IMR-90 (cell line): ENCODE measurements around the gene SPON1. TPM values are rescaled to one million over a fixed set of nuclear protein-coding genes. Genes with fewer than 3 reads are reported as not detected.

Source experiments
- ATAC-seq: fragments of 200-7000 bp; cut with Tn5 transposase; 2 replicates; pipeline ENCODE4 v1.9.1; 2020; ENCODE audit warnings: low read depth, mild to moderate bottlenecking, moderate library complexity
- BruUV-seq: library from RNA; stranded (reverse); fragments of 400-500 nt; replicated peaks from 2 replicates; lab custom pipeline; 2021; lab: Mats Ljungman, UMichigan
- CTCF ChIA-PET: fragments of 300-600 bp; formaldehyde crosslinking; extraction: SDS; loops from one replicate; lab custom pipeline; 2021; ENCODE audit warnings: antibody characterized with exemption; lab: Yijun Ruan, JAX
- POLR2A ChIA-PET: fragments of 300-600 bp; sonication (Branson Sonifier 250); formaldehyde crosslinking; loops from one replicate; lab custom pipeline; 2022; ENCODE audit warnings: antibody characterized with exemption; ENCODE audit not compliant: unreplicated experiment; lab: Charles Lee
- DNase-seq: peaks from one replicate; pipeline ENCODE4 v3.0.0; 2013
- H2AFZ ChIP-seq: replicated peaks from 2 replicates; pipeline ENCODE3; 2013; ENCODE audit warnings: low read length, mild to moderate bottlenecking; ENCODE audit not compliant: poor library complexity
- H2AK5ac ChIP-seq: 2 replicates; pipeline ENCODE4 v1.6.1; 2013; ENCODE audit warnings: low read depth, low read length, inconsistent platforms
- H2AK9ac ChIP-seq: replicated peaks from 2 replicates; pipeline ENCODE3; 2013; ENCODE audit warnings: mild to moderate bottlenecking, low read depth, low read length, moderate library complexity; ENCODE audit not compliant: poor library complexity
- H2BK120ac ChIP-seq: 2 replicates; pipeline ENCODE4 v1.6.1; 2013; ENCODE audit warnings: low read depth, low read length, inconsistent platforms
- H2BK15ac ChIP-seq: 3 replicates; pipeline ENCODE4 v1.6.1; 2013; ENCODE audit warnings: low read depth, low read length, inconsistent platforms
- H2BK20ac ChIP-seq: 2 replicates; pipeline ENCODE4 v1.6.1; 2013; ENCODE audit warnings: low read depth, mild to moderate bottlenecking, inconsistent platforms, low read length, moderate library complexity
- H2BK5ac ChIP-seq: 2 replicates; pipeline ENCODE4 v1.6.1; 2013; ENCODE audit warnings: mild to moderate bottlenecking, low read depth, low read length, inconsistent platforms; ENCODE audit not compliant: poor library complexity, severe bottlenecking
- H3K14ac ChIP-seq: replicated peaks from 2 replicates; pipeline ENCODE4 v1.6.1; 2013; ENCODE audit warnings: low read depth, low read length, inconsistent platforms
- H3K18ac ChIP-seq: 2 replicates; pipeline ENCODE4 v1.6.1; 2013; ENCODE audit warnings: low read depth, low read length, control low read depth
- H3K23ac ChIP-seq: 2 replicates; pipeline ENCODE4 v1.6.1; 2013; ENCODE audit warnings: low read depth, low read length, inconsistent platforms
- H3K27ac ChIP-seq: 2 replicates; pipeline ENCODE4 v1.5.1; 2013; ENCODE audit warnings: mild to moderate bottlenecking, control low read depth, low read length; ENCODE audit not compliant: insufficient read depth
- H3K27me3 ChIP-seq: 2 replicates; pipeline ENCODE4 v1.6.1; 2013; ENCODE audit warnings: low read length; ENCODE audit not compliant: control insufficient read depth, insufficient read depth
- H3K36me3 ChIP-seq: 2 replicates; pipeline ENCODE4 v1.6.1; 2013; ENCODE audit warnings: low read length, mixed read lengths; ENCODE audit not compliant: control insufficient read depth, insufficient read depth
- H3K4ac ChIP-seq: 2 replicates; pipeline ENCODE4 v1.6.1; 2013; ENCODE audit warnings: low read depth, low read length, inconsistent platforms
- H3K4me1 ChIP-seq: 2 replicates; pipeline ENCODE4 v1.6.1; 2013; ENCODE audit warnings: low read length, mixed read lengths; ENCODE audit not compliant: control insufficient read depth, insufficient read depth
- H3K4me2 ChIP-seq: 2 replicates; pipeline ENCODE4 v1.6.1; 2013; ENCODE audit warnings: low read depth, mild to moderate bottlenecking, control low read depth, low read length, moderate library complexity
- H3K4me3 ChIP-seq: 2 replicates; pipeline ENCODE4 v1.5.1; 2013; ENCODE audit warnings: low read depth, mild to moderate bottlenecking, control low read depth, low read length, moderate library complexity; ENCODE audit not compliant: insufficient read depth
- H3K56ac ChIP-seq: 2 replicates; pipeline ENCODE4 v1.6.1; 2013; ENCODE audit warnings: low read length, inconsistent platforms; ENCODE audit not compliant: insufficient read depth; ENCODE audit errors: extremely low read depth
- H3K79me1 ChIP-seq, 2 experiments: 2 replicates each; pipeline ENCODE4 v1.6.1; 2013; ENCODE audit warnings: low read length in 2 of 2, inconsistent platforms in 1 of 2, low read depth in 1 of 2
- H3K9ac ChIP-seq: 2 replicates; pipeline ENCODE4 v1.6.1; 2013; ENCODE audit warnings: low read depth, low read length, control low read depth
- H3K9me1 ChIP-seq: 2 replicates; pipeline ENCODE4 v1.6.1; 2013; ENCODE audit warnings: low read length, inconsistent platforms; ENCODE audit not compliant: insufficient read depth
- H3K9me3 ChIP-seq: 2 replicates; pipeline ENCODE4 v1.6.1; 2013; ENCODE audit warnings: low read length; ENCODE audit not compliant: control insufficient read depth, insufficient read depth
- H4K20me1 ChIP-seq: 2 replicates; pipeline ENCODE4 v1.6.1; 2013; ENCODE audit warnings: low read length, inconsistent platforms; ENCODE audit not compliant: insufficient read depth
- H4K5ac ChIP-seq: 2 replicates; pipeline ENCODE4 v1.6.1; 2013; ENCODE audit warnings: mild to moderate bottlenecking, low read depth, low read length, control low read depth
- H4K8ac ChIP-seq, 2 experiments: 2 replicates each; pipeline ENCODE4 v1.6.1; 2013; ENCODE audit warnings: low read depth in 2 of 2, low read length in 2 of 2, control low read depth in 1 of 2, inconsistent platforms in 1 of 2
- H4K91ac ChIP-seq: 2 replicates; pipeline ENCODE4 v1.6.1; 2013; ENCODE audit warnings: low read depth, low read length, inconsistent platforms; ENCODE audit not compliant: insufficient read depth
- BHLHE40 ChIP-seq: fragments of 150-350 bp; IDR thresholded peaks from 2 replicates; pipeline ENCODE4 v1.6.1; 2016; ENCODE audit warnings: mild to moderate bottlenecking, low read depth, low read length
- CEBPB ChIP-seq: IDR thresholded peaks from 2 replicates; pipeline ENCODE4 v1.6.1; 2012; ENCODE audit warnings: low read depth, low read length, improper control_type of control experiment
- CHD1 ChIP-seq: IDR thresholded peaks from 2 replicates; pipeline ENCODE4 v1.6.1; 2012; ENCODE audit warnings: low read depth, low read length, improper control_type of control experiment
- CTCF ChIP-seq: conservative IDR thresholded peaks from 2 replicates; pipeline ENCODE4 v1.5.1; 2012; ENCODE audit warnings: mild to moderate bottlenecking, low read depth, low read length, improper control_type of control experiment
- ELK1 ChIP-seq: fragments of 150-350 bp; IDR thresholded peaks from 2 replicates; pipeline ENCODE4 v1.6.1; 2016; ENCODE audit warnings: low read depth, mild to moderate bottlenecking, low read length, moderate library complexity, borderline replicate concordance
- FOS ChIP-seq: fragments of 150-350 bp; IDR thresholded peaks from 2 replicates; pipeline ENCODE4 v1.6.1; 2016; ENCODE audit warnings: low read depth, low read length
- MAFK ChIP-seq: IDR thresholded peaks from 2 replicates; pipeline ENCODE4 v1.6.1; 2012; ENCODE audit warnings: low read depth, low read length, improper control_type of control experiment
- MAZ ChIP-seq: IDR thresholded peaks from 2 replicates; pipeline ENCODE4 v1.6.1; 2012; ENCODE audit warnings: low read depth, mild to moderate bottlenecking, low read length, improper control_type of control experiment, moderate library complexity, borderline replicate concordance
- MXI1 ChIP-seq: IDR thresholded peaks from 2 replicates; pipeline ENCODE4 v1.6.1; 2012; ENCODE audit warnings: low read depth, mild to moderate bottlenecking, low read length, moderate library complexity, borderline replicate concordance
- NFE2L2 ChIP-seq: fragments of 150-350 bp; IDR thresholded peaks from 2 replicates; pipeline ENCODE4 v1.6.1; 2016; ENCODE audit warnings: low read depth, mild to moderate bottlenecking, low read length
- POLR2A ChIP-seq: IDR thresholded peaks from 2 replicates; pipeline ENCODE4 v1.6.1; 2012; ENCODE audit warnings: mild to moderate bottlenecking, low read depth, low read length
- RAD21 ChIP-seq: IDR thresholded peaks from 2 replicates; pipeline ENCODE4 v1.6.1; 2012; ENCODE audit warnings: low read length, improper control_type of control experiment
- RCOR1 ChIP-seq: IDR thresholded peaks from 2 replicates; pipeline ENCODE4 v1.6.1; 2012; ENCODE audit warnings: mild to moderate bottlenecking, low read length, improper control_type of control experiment; ENCODE audit not compliant: insufficient replicate concordance
- RFX5 ChIP-seq: IDR thresholded peaks from 2 replicates; pipeline ENCODE4 v1.8.0; 2012; ENCODE audit warnings: low read depth, mild to moderate bottlenecking, low read length, moderate library complexity
- SMC3 ChIP-seq: fragments of 150-350 bp; IDR thresholded peaks from 2 replicates; pipeline ENCODE4 v1.6.1; 2016; ENCODE audit warnings: low read depth, mild to moderate bottlenecking, antibody characterized with exemption, low read length, moderate library complexity
- USF2 ChIP-seq: fragments of 150-350 bp; IDR thresholded peaks from 2 replicates; pipeline ENCODE4 v1.6.1; 2017; ENCODE audit warnings: mild to moderate bottlenecking, antibody characterized with exemption, low read length, low read depth
- WGBS, 2 experiments: methylation state at CpG; one replicate each; pipeline versions ENCODE4 v1.1.5 to v1.1.7; 2013; ENCODE audit warnings: missing lambda C conversion rate in 2 of 2; ENCODE audit not compliant: insufficient read length in 1 of 2; ENCODE audit errors: extremely low coverage in 2 of 2; 5-methylcytosine and 5-hydroxymethylcytosine counted together
- dilution Hi-C: fragments of 300-500 bp; cut with HindIII; formaldehyde crosslinking; loops from one replicate; pipeline ENCODE4 v1.14.3; 2018; ENCODE audit warnings: low sequenced_read_pairs; ENCODE audit not compliant: unreplicated experiment
- in situ Hi-C: fragments of 300-500 bp; cut with MboI; formaldehyde crosslinking; loops from 3 replicates; pipeline ENCODE4 v1.14.3; 2019; ENCODE audit warnings: low sequenced_read_pairs, inconsistent platforms, mixed read lengths
- intact Hi-C: fragments of 100-400 bp; cut with micrococcal nuclease; formaldehyde crosslinking; loops from 2 replicates; pipeline ENCODE4 v1.10.0; 2022
- polyA plus RNA-seq, 3 experiments: library from polyadenylated mRNA; depleted of rRNA; stranded (reverse); fragments of >200 nt; gene quantifications; 2 replicates each; pipeline ENCODE4 v1.2.3, GENCODE V29; 2012; ENCODE audit warnings: low replicate concordance in 1 of 3
- total RNA-seq: library from RNA; depleted of rRNA; stranded (reverse); fragments of >200 nt; gene quantifications from 2 replicates; pipeline ENCODE4 v1.2.3, GENCODE V29; 2012

The SPON1 gene
- total and polyA plus RNA-seq, 2 of the 4 experiments (the other 2 are of a cell fraction), result 0.62 to 0.72 TPM

DNA sequence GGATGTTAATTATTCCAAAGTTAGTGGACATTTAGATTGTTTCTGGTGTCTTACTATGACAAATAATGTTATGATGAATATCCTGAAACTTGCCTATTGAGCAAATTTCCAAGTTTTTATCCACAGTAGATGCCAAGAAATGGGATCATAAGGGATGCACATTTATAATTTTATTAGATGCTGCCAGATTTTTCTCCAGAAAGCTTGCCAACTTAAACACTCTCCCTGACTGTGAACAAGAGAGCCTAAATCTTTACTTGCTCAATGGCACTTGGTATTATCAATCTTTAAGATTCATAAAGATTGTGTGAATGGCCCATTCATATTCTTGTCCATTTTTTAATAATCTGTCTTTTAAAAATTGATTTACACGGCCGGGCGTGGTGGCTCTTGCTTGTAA lies 82.4 kb downstream of the SPON1 start:
- Histone ChIP-seq H2AK5ac (no peak overlapping the region), H3K4me2 (no peak overlapping the region), H3K4ac (no peak overlapping the region), H2AK9ac (no peak overlapping the region), H3K18ac (no peak overlapping the region), H3K27ac (no peak overlapping the region), H2AFZ (no peak overlapping the region), H3K4me1 (no peaks in the 10 kb centered on the region), H3K27me3 (peaks cover 18% of the 10 kb centered on the region), H2BK20ac (no peak overlapping the region), H3K79me1 (no peaks in the 10 kb centered on the region), H4K5ac (no peak overlapping the region), H4K91ac (no peak overlapping the region), H2BK120ac (no peak overlapping the region), H2BK5ac (no peak overlapping the region), H2BK15ac (no peak overlapping the region), H3K9ac (no peak overlapping the region), H3K36me3 (no peaks in the 10 kb centered on the region), H4K8ac (no peak overlapping the region), H3K14ac (no peak overlapping the region), H3K23ac (no peak overlapping the region), H3K56ac (no peak overlapping the region), H3K9me3 (no peaks in the 10 kb centered on the region), H3K9me1 (no peaks in the 10 kb centered on the region), H4K20me1 (no peaks in the 10 kb centered on the region), H3K4me3 (no peak overlapping the region)
- TF ChIP-seq USF2 (no peak), CTCF (no peak), CHD1 (no peak), RCOR1 (no peak), POLR2A (no peak), SMC3 (no peak), RFX5 (no peak), MAFK (no peak), CEBPB (no peak), BHLHE40 (no peak), MXI1 (no peak), MAZ (no peak), ELK1 (no peak), NFE2L2 (no peak), FOS (no peak), RAD21 (no peak)
- intact Hi-C loops (no loop called here), in situ Hi-C loops (no loop called here), dilution Hi-C loops (no loop called here)
- DNase-seq (no peak), ATAC-seq (no peak)
- no CpG with 5 or more reads among the region's 3 CpGs for WGBS, 2 experiments
- POLR2A ChIA-PET, result no interaction called here
- CTCF ChIA-PET, result interaction anchor here (1.0 kb wide), 1 partner anchor 74 kb away, joined by 3 read pairs; no protein-coding TSS in a partner anchor
- BruUV-seq, result no TSS peak
